Tibial nerve (tissue), 4 donors: ENCODE measurements around the gene ITGA11. TPM values are rescaled to one million over a fixed set of nuclear protein-coding genes. Genes with fewer than 3 reads are reported as not detected.

ENCODE experiments used
- DNase-seq, 2 donors: peaks; one replicate each; pipeline ENCODE4 v3.0.0-alpha.2; 2019; ENCODE audit warnings: low spot score in 2 of 2
- H3K27ac ChIP-seq, 4 donors: fragments of 200-600 bp; sonication (generic) in 3 of 4; one replicate each; pipeline ENCODE4 v1.5.1; 2017 to 2019; ENCODE audit warnings: mild to moderate bottlenecking in 1 of 4
- H3K27me3 ChIP-seq, 2 donors: fragments of 200-600 bp; sonication (generic) in 1 of 2; one replicate each; pipeline versions ENCODE4 v1.5.1 to v1.6.0; 2017 to 2019
- H3K36me3 ChIP-seq, 3 donors: fragments of 200-600 bp; sonication (generic); one replicate each; pipeline ENCODE4 v1.5.1; 2018 to 2019
- H3K4me1 ChIP-seq, 4 donors: fragments of 200-600 bp; sonication (generic) in 3 of 4; one replicate each; pipeline ENCODE4 v1.5.1; 2017 to 2019
- H3K4me3 ChIP-seq, 4 donors: fragments of 200-600 bp; sonication (generic) in 3 of 4; one replicate each; pipeline ENCODE4 v1.5.1; 2017 to 2019; ENCODE audit warnings: mild to moderate bottlenecking in 1 of 4, moderate library complexity in 1 of 4
- H3K9me3 ChIP-seq, 4 donors: fragments of 200-600 bp; sonication (generic) in 3 of 4; one replicate each; pipeline ENCODE4 v1.5.1; 2017 to 2019
- EP300 ChIP-seq, 2 donors: sonication (generic); formaldehyde crosslinking; IDR thresholded peaks; one replicate each; pipeline ENCODE4 v1.6.1; 2017; ENCODE audit warnings: antibody characterized with exemption in 2 of 2, mild to moderate bottlenecking in 1 of 2
- POLR2A ChIP-seq, 2 donors: fragments of 450-650 bp; IDR thresholded peaks; one replicate each; pipeline ENCODE4 v1.6.1; 2017; ENCODE audit warnings: antibody characterized with exemption in 2 of 2, mild to moderate bottlenecking in 2 of 2, moderate library complexity in 2 of 2
- WGBS, 2 donors: methylation state at CpG; one replicate each; pipeline ENCODE4 v1.1.5; 2018; 5-methylcytosine and 5-hydroxymethylcytosine counted together
- total RNA-seq, 4 donors: library from RNA; depleted of rRNA; stranded (reverse); fragments of >200 nt; gene quantifications; one replicate each; pipeline ENCODE4 v1.1.0, GENCODE V29; 2016
- TF ChIP-seq, protein P1 (sequence below), 5 experiments: fragments of 200-600 bp in 3 of 5; fragments of 450-650 bp in 2 of 5; sonication (generic) in 3 of 5; IDR thresholded peaks; one replicate each; pipeline ENCODE4 v1.5.1; 2016 to 2019; ENCODE audit warnings: antibody characterized with exemption in 5 of 5, mild to moderate bottlenecking in 3 of 5, moderate library complexity in 2 of 5

The ITGA11 gene
- total RNA-seq, 4 donors from 2014 or later: 2.7 to 12.1 (median 6.9) TPM

DNA sequence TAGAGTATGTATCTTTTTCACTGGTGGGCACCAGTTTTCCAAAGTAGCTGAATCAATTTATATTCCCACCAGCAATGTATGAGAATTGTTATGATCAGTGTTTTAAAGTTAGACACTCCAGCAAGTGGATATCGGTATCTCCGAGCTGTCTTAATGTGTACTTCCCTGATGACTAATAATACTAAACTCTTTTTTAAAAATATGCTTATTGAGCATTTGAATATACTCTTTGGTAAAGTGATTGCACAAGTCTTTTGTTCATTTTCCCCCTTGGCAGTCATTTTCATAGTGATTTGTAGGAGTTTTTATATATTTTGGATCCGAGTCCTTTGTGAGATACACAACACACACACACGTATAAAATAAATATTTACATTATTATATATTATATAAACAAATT lies 166.9 kb downstream of the ITGA11 start:
- WGBS, 2 donors: 65 to 71% methylated on average over 4 of the region's 4 CpGs

DNA sequence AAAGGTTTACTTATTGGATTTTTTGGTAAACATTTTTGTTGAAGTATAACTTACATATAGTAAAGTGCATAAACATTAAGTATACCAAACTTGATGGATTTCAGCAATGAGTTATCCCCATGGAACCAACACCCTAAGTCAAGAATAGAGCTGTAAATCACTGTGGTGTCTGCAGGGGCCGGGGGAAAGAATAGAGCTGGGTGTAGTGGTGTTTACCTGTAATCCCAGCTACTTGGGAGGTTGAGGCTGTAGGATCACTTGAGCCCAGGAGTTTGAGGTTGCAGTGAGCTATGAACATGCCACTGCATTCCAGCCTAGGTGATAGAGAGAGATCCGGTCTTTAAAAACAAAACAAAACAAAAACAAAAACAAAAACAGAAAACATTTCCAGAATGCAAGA lies 167.7 kb downstream of the ITGA11 start:
- Histone ChIP-seq H3K27ac (no peak overlapping the region), H3K9me3 (no peaks in the 10 kb centered on the region), H3K36me3 (no peaks in the 10 kb centered on the region), H3K4me3 (no peak overlapping the region), H3K27me3 (peaks cover 0 to 4% of the 10 kb centered on the region in 2 donors), H3K4me1 (peaks cover 0 to 5% (median 0%) of the 10 kb centered on the region in 4 donors)
- WGBS, 2 donors: 48 to 52% methylated on average over 2 of the region's 2 CpGs
- TF ChIP-seq, protein P1, sequence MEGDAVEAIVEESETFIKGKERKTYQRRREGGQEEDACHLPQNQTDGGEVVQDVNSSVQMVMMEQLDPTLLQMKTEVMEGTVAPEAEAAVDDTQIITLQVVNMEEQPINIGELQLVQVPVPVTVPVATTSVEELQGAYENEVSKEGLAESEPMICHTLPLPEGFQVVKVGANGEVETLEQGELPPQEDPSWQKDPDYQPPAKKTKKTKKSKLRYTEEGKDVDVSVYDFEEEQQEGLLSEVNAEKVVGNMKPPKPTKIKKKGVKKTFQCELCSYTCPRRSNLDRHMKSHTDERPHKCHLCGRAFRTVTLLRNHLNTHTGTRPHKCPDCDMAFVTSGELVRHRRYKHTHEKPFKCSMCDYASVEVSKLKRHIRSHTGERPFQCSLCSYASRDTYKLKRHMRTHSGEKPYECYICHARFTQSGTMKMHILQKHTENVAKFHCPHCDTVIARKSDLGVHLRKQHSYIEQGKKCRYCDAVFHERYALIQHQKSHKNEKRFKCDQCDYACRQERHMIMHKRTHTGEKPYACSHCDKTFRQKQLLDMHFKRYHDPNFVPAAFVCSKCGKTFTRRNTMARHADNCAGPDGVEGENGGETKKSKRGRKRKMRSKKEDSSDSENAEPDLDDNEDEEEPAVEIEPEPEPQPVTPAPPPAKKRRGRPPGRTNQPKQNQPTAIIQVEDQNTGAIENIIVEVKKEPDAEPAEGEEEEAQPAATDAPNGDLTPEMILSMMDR (IDR thresholded peaks at IDR 0.05): no peak
- TF ChIP-seq EP300 (IDR thresholded peaks at IDR 0.05) (no peak), POLR2A (IDR thresholded peaks at IDR 0.05) (no peak)
- no peak for DNase-seq

More for the DNA sequence above, 166.9 kb downstream of the ITGA11 start:
- Histone ChIP-seq H3K36me3 (no peaks in the 10 kb centered on the region), H3K4me1 (peaks cover 0 to 5% (median 0%) of the 10 kb centered on the region in 4 donors), H3K9me3 (no peaks in the 10 kb centered on the region), H3K27me3 (peaks cover 0 to 4% of the 10 kb centered on the region in 2 donors), H3K27ac (no peak overlapping the region), H3K4me3 (no peak overlapping the region)
- TF ChIP-seq EP300 (IDR thresholded peaks at IDR 0.05) (no peak), POLR2A (IDR thresholded peaks at IDR 0.05) (no peak)
- TF ChIP-seq, protein P1 (IDR thresholded peaks at IDR 0.05): no peak
- no peak for DNase-seq

DNA sequence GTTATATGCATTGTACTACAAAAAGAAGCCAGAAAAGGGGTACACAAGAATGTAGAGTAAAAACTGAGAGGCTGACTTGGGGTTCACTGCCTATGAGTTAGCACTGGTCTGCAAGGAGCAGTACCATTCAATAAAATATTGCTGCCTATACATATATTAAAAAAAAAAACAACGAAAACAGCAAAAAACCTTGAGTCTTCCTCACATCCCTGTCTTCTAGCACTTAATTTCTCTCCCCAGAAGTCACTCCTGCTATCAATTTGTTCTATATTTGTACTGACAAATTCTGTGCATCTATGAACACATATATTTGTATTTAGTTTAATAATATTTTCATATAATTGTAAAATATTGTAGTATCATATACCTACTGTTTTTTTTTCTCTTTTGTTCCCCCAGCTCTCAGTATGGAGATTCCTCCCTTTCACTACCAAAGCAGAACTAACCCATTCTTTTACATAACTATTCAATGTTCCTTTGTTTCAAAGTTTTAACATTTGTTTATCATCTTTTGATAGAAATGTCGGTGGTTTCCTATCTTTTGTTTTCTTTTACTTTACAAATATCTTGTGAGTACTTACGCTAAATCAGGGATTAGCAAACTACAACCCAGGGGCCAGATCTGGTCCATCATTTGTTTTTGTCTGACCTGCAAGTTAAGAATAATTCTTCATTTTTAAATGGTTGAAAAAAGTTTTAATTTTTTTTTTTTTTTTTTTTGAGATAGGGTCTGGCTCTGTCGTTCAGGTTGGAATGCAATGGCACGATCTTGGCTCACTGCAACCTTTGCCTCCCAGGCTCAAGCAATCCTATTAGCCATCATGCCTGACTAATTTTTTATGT lies 169.2 kb downstream of the ITGA11 start:
- DNase-seq: no peak
- WGBS, 2 donors: 50 to 52% methylated on average over 5 of the region's 5 CpGs
- Histone ChIP-seq H3K36me3 (no peaks in the 10 kb centered on the region), H3K9me3 (no peaks in the 10 kb centered on the region), H3K4me3 (no peak overlapping the region), H3K27me3 (peaks cover 0 to 4% of the 10 kb centered on the region in 2 donors), H3K4me1 (no peaks in the 10 kb centered on the region), H3K27ac (no peak overlapping the region)
- TF ChIP-seq, protein P1 (IDR thresholded peaks at IDR 0.05): no peak
- no peak for TF ChIP-seq EP300 (IDR thresholded peaks at IDR 0.05)
- no peak for TF ChIP-seq POLR2A (IDR thresholded peaks at IDR 0.05)

DNA sequence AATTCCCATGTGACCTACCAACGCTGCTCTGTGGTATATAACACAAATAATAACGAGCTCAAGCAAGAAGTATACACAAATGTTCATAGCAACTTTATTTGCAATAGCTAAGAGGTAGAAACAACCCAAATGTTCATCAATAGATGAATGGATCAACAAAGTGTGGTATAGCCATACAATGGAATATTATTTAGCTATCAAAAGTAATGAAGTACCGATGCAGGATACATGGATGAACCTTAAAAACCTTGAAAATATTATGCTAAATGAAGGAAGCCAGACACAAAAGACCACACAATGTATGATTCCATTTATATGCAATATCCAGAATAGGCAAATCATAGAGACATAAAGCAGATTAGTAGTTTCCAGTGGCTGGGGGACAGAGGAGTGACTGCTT lies 170.0 kb downstream of the ITGA11 start:
- no peak for TF ChIP-seq POLR2A (IDR thresholded peaks at IDR 0.05)
- TF ChIP-seq EP300 (IDR thresholded peaks at IDR 0.05): no peak
- TF ChIP-seq, protein P1 (IDR thresholded peaks at IDR 0.05): no peak
- H3K9me3 ChIP-seq: no peaks in the 10 kb centered on the region
- H3K27me3 ChIP-seq: peaks cover 0 to 4% of the 10 kb centered on the region in 2 donors
- H3K4me3 ChIP-seq: no peak overlapping the region
- no peak overlapping the region for H3K27ac ChIP-seq
- no peak for DNase-seq
- no peaks in the 10 kb centered on the region for H3K36me3 ChIP-seq
- 97% methylated on average over 3 of the region's 3 CpGs for whole genome bisulfite sequencing, 2 donors
- H3K4me1 ChIP-seq: peaks cover 0 to 5% (median 2%) of the 10 kb centered on the region in 4 donors

DNA sequence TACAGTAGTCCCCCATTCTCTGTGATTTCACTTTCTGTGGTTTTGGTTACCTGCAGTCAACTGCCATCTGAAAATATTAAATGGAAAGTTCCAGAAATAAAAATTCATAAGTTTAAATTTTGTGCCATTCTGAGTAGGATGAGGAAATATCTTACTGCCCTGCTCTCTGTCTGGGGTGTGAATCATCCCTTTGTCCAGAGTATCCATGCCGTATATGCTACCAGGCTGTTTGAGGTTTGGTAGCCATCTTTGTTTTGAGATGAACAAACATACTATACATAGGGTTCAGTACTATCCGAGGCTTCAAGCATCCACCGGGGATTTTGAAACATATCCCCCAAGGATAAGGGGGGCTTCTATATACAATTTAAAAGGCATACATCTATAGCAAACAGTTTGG lies 170.7 kb downstream of the ITGA11 start:
- 52 to 55% methylated on average over 3 of the region's 3 CpGs for WGBS, 2 donors
- H3K9me3 ChIP-seq: no peaks in the 10 kb centered on the region
- no peak overlapping the region for H3K27ac ChIP-seq
- H3K4me1 ChIP-seq: peaks cover 0 to 11% (median 5%) of the 10 kb centered on the region in 4 donors
- no peaks in the 10 kb centered on the region for H3K36me3 ChIP-seq
- H3K4me3 ChIP-seq: no peak overlapping the region
- DNase-seq: no peak
- TF ChIP-seq EP300 (IDR thresholded peaks at IDR 0.05): no peak
- TF ChIP-seq POLR2A (IDR thresholded peaks at IDR 0.05): no peak
- TF ChIP-seq, protein P1 (IDR thresholded peaks at IDR 0.05): no peak
- H3K27me3 ChIP-seq: peaks cover 0 to 4% of the 10 kb centered on the region in 2 donors
